Measurements from ENCODE around the gene OR2L3.
"Not testable (repeated sequence)": the region's sequence is repeated elsewhere in the genome, so short reads cannot be mapped to it uniquely, and the experiment has no call there.

The OR2L3 gene, protein sequence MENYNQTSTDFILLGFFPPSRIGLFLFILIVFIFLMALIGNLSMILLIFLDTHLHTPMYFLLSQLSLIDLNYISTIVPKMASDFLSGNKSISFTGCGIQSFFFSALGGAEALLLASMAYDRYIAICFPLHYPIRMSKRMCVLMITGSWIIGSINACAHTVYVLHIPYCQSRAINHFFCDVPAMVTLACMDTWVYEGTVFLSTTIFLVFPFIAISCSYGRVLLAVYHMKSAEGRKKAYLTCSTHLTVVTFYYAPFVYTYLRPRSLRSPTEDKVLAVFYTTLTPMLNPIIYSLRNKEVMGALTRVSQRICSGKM

DNA sequence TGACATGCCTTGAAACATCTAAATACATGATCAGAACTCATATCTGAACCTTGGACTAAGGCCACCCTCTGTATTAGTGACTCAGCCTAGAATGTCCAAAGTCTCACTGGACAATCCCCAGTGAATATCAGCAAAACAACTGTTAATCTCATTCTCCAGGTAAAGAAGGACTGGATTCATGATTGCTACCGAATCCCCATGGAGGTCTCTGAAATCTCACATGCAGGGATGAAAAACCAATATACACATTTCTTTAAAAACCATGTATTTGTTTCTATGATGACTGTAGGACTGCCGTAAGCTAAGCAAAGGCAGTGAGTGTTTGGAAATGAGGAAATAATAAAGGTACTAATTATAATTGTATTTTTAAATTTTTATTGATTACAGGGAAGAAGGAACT, at the start of gene OR2L3:
TSS of gene OR2L3 (plus strand) at position 301 of the 400 bp plus-strand sequence. CDS start 13,846 bp downstream, outside the sequence.
- no peak for DNase-seq

DNA sequence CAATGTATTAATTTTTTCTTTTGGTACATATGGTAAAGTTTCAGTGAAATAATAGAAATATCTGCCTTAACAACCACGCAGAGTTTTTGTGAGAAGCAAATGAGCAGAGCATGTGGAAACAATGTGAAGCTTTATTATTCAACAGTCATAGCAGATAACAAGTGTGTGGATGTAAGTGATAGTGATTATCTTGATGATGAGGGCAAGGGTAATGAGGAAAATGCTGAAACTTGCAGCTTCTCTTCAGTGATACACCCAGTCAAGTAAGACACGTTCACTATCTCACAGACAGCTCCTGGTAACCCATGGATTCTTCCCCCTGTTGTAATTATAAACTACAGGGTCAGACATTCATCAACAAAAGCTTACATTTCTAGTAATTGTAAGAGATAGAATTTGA, 47.8 kb upstream of the OR2L3 start:
- DNase-seq: no peak

GRCh38 chr1:248000169-248000568, 46.5 kb upstream of the OR2L3 start:
- DNase-seq: no peak

DNA sequence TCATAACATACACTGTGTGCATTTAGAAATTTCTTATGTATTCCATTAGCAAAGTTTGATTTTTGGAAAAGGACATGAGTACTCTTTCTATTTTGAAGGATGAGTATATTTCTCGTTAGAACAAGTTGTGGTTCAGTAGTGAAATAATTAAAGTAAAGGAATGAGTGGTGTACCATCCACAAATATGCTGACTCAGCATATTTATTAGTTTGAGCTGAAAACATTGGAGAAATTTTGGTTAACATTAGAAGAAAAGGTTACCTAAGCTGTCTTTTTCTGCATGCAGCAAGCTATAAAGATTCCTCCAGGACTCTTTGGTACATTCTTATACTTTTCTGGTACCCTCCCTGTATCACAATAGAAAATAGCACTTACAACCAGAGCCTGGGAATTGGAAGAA, 38.9 kb upstream of the OR2L3 start:
- no peak for DNase-seq

DNA sequence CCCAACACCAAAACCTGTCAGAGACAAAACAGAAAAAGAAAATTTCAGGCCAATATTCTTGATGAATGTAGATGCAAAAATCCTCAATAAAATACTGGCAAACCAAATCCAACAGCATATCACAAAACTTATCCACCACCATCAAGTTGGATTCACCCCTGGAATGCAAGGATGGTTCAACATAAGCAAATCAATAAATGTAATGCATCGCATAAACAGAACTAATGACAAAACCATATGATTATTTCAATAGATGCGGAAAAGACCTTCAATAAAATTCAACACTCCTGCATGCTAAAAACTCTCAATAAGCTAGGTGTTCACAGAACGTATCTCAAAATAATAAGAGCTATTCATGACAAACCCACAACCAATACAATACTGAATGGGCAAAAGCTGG, 37.0 kb upstream of the OR2L3 start:
- no peak for DNase-seq

GRCh38 chr1:248013229-248013710, 33.4 kb upstream of the OR2L3 start, which contains the start of gene OR2L5:
OR2L5 (plus strand) TSS chr1:248013660; CDS start chr1:248021948, 8,288 bp downstream.
- no peak for DNase-seq

GRCh38 chr1:248015803-248016202, 30.8 kb upstream of the OR2L3 start:
- no peak for DNase-seq

DNA sequence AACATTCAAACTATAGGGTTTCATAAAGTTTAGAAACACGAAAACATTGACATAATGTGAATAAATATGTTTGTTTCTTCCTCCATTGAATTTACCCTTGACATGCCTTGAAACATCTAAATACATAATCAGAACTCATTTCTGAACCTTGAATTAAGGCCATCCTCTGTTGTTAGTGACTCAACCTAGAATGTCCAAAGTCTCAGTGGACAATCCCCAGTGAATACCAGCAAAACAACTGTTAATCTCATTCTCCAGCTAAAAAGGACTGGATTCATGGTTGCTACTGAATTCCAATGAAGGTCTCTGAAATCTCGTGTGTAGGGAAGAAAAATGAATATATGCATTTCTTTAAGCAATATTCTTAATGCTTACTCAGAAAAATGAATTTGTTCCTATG, 16.9 kb upstream of the OR2L3 start, which contains the start of gene OR2L2:
TSS of gene OR2L2 (plus strand) at position 301 of the 400 bp plus-strand sequence. CDS start 8,198 bp downstream, outside the sequence.
- no peak for DNase-seq

- DNase-seq: no peak
Observed at GRCh38 chr1:248045209-248045608, 1.4 kb upstream of the OR2L3 start.

DNA sequence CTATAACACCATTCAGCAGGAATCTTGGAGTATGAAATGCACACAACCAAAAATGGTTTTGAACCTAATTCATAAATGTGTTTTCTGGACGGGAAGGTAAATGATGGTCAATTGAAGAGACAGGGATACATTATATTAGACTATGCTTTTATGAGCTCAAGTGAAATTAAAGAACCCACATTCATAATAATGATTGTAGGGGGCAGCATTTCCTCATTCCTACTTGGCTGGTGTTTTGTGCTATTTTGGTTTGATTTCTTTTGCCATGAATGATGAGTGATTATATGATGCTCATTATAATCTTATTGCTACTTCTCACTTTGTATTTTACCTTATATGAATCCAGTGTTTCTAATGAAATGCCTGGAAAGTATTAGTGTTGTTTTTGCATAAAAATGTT, 372 bp downstream of the OR2L3 start:
- no peak for DNase-seq

- DNase-seq: no peak
Observed at GRCh38 chr1:248054671-248055070, 8.0 kb downstream of the OR2L3 start.

DNA sequence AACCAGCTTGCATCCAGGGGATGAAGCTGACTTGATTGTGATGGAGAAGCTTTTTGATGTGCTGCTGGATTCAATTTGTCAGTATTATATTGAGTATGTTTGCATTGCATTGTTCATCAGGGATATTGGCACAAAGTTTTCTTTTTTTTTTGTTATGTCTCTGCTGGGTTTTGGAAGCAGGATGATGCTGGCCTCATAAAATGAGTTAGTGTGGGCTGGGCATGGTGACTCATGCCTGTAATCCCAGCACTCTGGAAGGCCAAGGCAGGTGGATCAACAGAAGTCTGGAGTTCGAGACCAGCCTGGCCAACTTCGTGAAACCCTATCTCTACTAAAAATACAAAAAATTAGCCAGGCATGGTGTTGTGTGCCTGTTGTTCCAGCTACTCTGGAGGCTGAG, 8.6 kb downstream of the OR2L3 start:
- no peak for DNase-seq

- no peak for DNase-seq
Observed at GRCh38 chr1:248065071-248065470, 18.4 kb downstream of the OR2L3 start.

DNA sequence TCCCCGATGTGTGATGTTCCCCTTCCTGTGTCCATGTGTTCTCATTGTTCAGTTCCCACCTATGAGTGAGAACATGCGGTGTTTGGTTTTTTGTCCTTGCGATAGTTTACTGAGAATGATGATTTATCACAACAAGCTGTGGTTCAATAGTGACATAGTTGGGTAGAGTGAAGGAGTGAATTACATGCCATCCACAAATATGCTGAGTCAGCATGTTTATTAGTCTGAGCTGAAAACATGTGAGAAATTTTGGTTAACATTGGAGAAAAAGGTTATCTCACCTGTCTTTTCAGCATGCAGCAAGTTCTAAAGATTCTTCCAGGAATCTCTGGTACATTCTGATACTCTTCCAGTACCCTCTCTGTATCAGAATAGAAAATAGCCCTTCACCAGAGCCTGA, 19.0 kb downstream of the OR2L3 start:
- DNase-seq: no peak

GRCh38 chr1:248083864-248084263, 37.2 kb downstream of the OR2L3 start:
- not testable (repeated sequence) for DNase-seq

GRCh38 chr1:248094884-248095283, 48.2 kb downstream of the OR2L3 start, which contains the start of gene OR2L13:
OR2L13 (plus strand) TSS chr1:248095184; CDS start chr1:248099376, 4,192 bp downstream.
- DNase-seq: no peak

GRCh38 chr1:248098529-248098928, 51.9 kb downstream of the OR2L3 start:
- no peak for DNase-seq

- DNase-seq: no peak
Observed at GRCh38 chr1:248102847-248103246, 56.2 kb downstream of the OR2L3 start.

- DNase-seq: no peak
Observed at GRCh38 chr1:248111157-248111556, 64.5 kb downstream of the OR2L3 start.

Data from amygdala (tissue), 56 donors.